Right lobe of liver (tissue), 6 donors: Measurements from ENCODE around the gene CERK. TPM values are rescaled to one million over a fixed set of nuclear protein-coding genes. Genes with fewer than 3 reads are reported as not detected.

Experiments
- ATAC-seq, 4 donors: fragments of 200-7000 bp; cut with Tn5 transposase; one replicate each; pipeline ENCODE4 v1.9.1; 2020; ENCODE audit warnings: mild to moderate bottlenecking in 4 of 4, moderate library complexity in 4 of 4
- DNase-seq, 3 donors: peaks; one replicate each; pipeline ENCODE4 v3.0.0-alpha.2; 2020
- H3K27ac ChIP-seq, 3 donors: fragments of 200-600 bp; one replicate each; pipeline ENCODE4 v1.8.0; 2022
- H3K27me3 ChIP-seq, 2 donors: fragments of 200-600 bp; one replicate each; pipeline ENCODE4 v1.8.0; 2022
- H3K36me3 ChIP-seq, 4 donors: fragments of 200-600 bp; sonication (generic) in 1 of 4; one replicate each; pipeline versions ENCODE4 v1.5.1 to v1.8.0; 2017 to 2022; ENCODE audit warnings: control low read depth in 1 of 4
- H3K4me1 ChIP-seq, 4 donors: fragments of 200-600 bp; sonication (generic) in 1 of 4; one replicate each; pipeline versions ENCODE4 v1.5.1 to v1.8.0; 2017 to 2022; ENCODE audit warnings: control low read depth in 1 of 4
- H3K4me3 ChIP-seq, 3 donors: fragments of 200-600 bp; one replicate each; pipeline ENCODE4 v1.8.0; 2022
- H3K9me3 ChIP-seq, 4 donors: fragments of 200-600 bp; sonication (generic) in 1 of 4; one replicate each; pipeline versions ENCODE4 v1.5.1 to v1.8.0; 2017 to 2022; ENCODE audit warnings: control low read depth in 1 of 4
- POLR2A ChIP-seq: fragments of 450-650 bp; IDR thresholded peaks from one replicate; pipeline ENCODE4 v1.6.1; 2017; ENCODE audit warnings: antibody characterized with exemption, mild to moderate bottlenecking
- WGBS: methylation state at CpG from one replicate; pipeline ENCODE4 v1.1.6; 2018; ENCODE audit warnings: low coverage, low lambda C conversion rate; ENCODE audit not compliant: insufficient coverage; ENCODE audit errors: missing lambda C conversion rate; 5-methylcytosine and 5-hydroxymethylcytosine counted together
- intact Hi-C, 2 donors: fragments of 100-400 bp; cut with DNase I; formaldehyde crosslinking; loops; one replicate each; pipeline versions ENCODE4 v1.11.2 to v1.14.1; 2022
- total RNA-seq, 6 experiments: library from RNA; depleted of rRNA in 2 of 6; stranded (reverse); fragments of >200 nt in 2 of 6; fragmentation: NEBNext Ultra II Directional in 3 of 6; extraction: Animal tissue kit (Norgen Biotek cat#: 25700) in 3 of 6; gene quantifications; one replicate each; pipeline versions ENCODE4 v1.1.0 to v1.2.4, GENCODE V29; 2016 to 2023
- TF ChIP-seq, protein P1 (sequence below), 4 donors: fragments of 200-600 bp in 3 of 4; fragments of 450-650 bp in 1 of 4; IDR thresholded peaks; one replicate each; pipeline versions ENCODE4 v1.5.1 to v1.8.0; 2016 to 2022; ENCODE audit warnings: antibody characterized with exemption in 4 of 4, mild to moderate bottlenecking in 2 of 4
- donor health status: DM: no; HTN: yes; CAD: no.
- donor health status: DM: no; HTN: no; CAD: no.
- donor health status: DM: no; HTN: no; CAD: no.
- donor health status: DM: no; HTN: yes; CAD: no.
- donor health status: DM: no; HTN: yes; CAD: no.

Gene CERK
- total RNA-seq, 6 experiments from 2014 or later = 9.6 to 27.5 (median 18.5) TPM

DNA sequence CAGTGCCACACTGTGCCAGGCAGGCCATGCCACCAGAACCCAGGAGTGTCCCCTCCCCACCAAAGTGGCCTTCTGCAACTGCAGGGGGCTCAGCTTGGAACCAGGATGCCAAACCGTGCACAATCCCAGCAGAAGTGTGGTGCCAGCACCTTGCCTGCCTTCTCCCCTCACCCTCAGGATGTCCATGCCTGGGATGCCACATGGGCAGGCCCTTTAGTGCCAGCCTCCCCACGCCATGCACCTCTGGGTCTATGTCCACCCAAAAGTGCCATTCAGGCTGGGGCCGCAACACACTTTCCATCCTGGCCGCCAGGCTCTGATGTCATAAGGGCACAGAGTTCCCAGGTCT is 15.7 kb upstream of the CERK start:
- WGBS = 54% methylated on average over 3 of the region's 4 CpGs
- Histone ChIP-seq H3K4me3 (no peak overlapping the region), H3K9me3 (no peaks in the 10 kb centered on the region), H3K4me1 (peaks cover 0 to 68% (median 38%) of the 10 kb centered on the region in 4 donors), H3K36me3 (no peaks in the 10 kb centered on the region), H3K27me3 (no peaks in the 10 kb centered on the region), H3K27ac (peak overlapping the region; percentile 81 to 92 (median 91))
- no peak for DNase-seq
- ATAC-seq = no peak
- intact Hi-C loops = no loop called here
- TF ChIP-seq POLR2A = no peak
- TF ChIP-seq, protein P1, sequence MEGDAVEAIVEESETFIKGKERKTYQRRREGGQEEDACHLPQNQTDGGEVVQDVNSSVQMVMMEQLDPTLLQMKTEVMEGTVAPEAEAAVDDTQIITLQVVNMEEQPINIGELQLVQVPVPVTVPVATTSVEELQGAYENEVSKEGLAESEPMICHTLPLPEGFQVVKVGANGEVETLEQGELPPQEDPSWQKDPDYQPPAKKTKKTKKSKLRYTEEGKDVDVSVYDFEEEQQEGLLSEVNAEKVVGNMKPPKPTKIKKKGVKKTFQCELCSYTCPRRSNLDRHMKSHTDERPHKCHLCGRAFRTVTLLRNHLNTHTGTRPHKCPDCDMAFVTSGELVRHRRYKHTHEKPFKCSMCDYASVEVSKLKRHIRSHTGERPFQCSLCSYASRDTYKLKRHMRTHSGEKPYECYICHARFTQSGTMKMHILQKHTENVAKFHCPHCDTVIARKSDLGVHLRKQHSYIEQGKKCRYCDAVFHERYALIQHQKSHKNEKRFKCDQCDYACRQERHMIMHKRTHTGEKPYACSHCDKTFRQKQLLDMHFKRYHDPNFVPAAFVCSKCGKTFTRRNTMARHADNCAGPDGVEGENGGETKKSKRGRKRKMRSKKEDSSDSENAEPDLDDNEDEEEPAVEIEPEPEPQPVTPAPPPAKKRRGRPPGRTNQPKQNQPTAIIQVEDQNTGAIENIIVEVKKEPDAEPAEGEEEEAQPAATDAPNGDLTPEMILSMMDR (IDR thresholded peaks at IDR 0.05) = no peak

DNA sequence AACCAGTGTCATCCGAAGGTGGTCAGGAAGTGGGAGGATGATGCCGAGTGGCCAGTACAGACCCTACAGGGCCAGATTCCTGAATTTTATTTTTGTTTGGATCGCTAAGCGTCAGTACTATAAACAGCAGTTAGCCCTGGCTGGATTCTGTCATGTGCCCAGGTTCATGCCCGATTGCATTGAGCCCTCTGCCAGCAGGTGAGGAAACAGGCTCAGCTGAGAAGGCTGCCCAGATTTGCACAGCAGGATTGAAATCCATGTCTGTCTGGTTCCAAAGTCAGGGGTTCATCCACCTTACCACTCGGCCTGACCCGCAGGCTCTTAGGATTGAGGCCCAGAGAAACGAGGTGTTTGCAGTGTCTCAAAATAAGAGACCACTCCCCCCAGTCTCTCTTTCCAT is 15.3 kb upstream of the CERK start:
- Histone ChIP-seq H3K36me3 (no peaks in the 10 kb centered on the region), H3K27ac (peak overlapping the region; percentile 81 to 92 (median 91)), H3K4me3 (no peak overlapping the region), H3K27me3 (no peaks in the 10 kb centered on the region), H3K4me1 (peaks cover 0 to 64% (median 36%) of the 10 kb centered on the region in 4 donors), H3K9me3 (no peaks in the 10 kb centered on the region)
- DNase-seq (peak; percentile 69 to 91 (median 85)), ATAC-seq (peak; percentile 23 to 62 (median 48))
- TF ChIP-seq, protein P1 (IDR thresholded peaks at IDR 0.05) = no peak
- TF ChIP-seq POLR2A = no peak
- WGBS = 46% methylated on average over 5 of the region's 8 CpGs
- intact Hi-C loops = no loop called here

DNA sequence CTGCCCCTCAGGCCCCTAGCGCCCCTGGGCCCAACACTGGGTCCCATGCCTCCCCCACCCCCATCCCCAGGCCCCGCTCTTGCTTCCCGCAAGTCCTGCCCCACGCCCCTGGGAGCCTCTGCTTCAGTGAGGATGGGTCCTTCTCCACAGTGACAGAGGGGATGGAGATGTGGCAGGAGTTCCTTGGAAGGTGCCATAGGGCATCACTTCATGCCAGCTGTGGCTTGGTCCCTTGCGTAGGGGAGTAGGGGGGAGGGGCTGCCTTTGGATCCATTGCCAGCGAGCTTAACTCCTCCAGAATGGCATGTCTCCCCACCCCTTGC is 14.9 kb upstream of the CERK start:
- intact Hi-C loops = no loop called here
- ATAC-seq (no peak), DNase-seq (peak in 1 of 3 donors; percentile 23)
- 90% methylated on average over 2 of the region's 6 CpGs for WGBS
- Histone ChIP-seq H3K4me3 (no peak overlapping the region), H3K36me3 (no peaks in the 10 kb centered on the region), H3K9me3 (no peaks in the 10 kb centered on the region), H3K27me3 (no peaks in the 10 kb centered on the region), H3K4me1 (peaks cover 0 to 60% (median 34%) of the 10 kb centered on the region in 4 donors), H3K27ac (peak overlapping the region; percentile 81 to 92 (median 91))
- TF ChIP-seq, protein P1 (IDR thresholded peaks at IDR 0.05) = no peak
- no peak for TF ChIP-seq POLR2A

DNA sequence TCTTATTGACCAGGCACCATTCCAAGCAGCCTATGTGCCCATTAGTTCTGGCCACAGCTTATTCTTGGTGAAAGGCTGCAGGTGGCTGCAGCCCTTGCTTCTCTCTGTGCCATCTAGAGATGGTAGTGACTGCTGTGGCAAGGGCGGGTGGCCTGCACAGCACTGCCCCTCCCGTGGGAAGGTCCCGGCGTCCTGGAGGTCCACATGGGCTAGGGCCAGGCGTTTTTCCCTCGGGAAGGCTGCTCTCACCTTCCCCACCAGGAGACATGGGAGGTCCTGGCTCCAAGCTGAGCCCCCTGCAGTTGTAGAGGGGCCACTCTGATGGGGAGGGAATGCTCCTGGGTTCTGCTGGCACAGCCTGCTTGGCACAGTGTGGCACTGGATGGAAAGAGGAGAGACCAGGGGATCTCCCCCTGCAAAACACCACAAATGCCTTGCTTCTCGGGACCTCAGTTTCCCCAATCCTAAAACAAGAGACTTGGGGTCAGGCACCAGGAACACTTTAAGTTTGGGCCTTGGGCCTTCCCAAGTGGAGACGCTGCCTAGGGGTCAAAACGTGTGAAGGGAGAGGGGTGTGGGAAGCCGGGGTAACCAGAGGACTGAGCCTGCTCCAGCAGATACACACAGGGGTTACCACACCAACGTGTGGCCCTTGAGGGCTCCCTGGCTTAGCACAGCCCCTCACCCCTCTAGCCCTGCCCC is 14.4 kb upstream of the CERK start:
- DNase-seq (no peak), ATAC-seq (no peak)
- H3K4me1 ChIP-seq = peaks cover 0 to 56% (median 32%) of the 10 kb centered on the region in 4 donors
- H3K36me3 ChIP-seq = no peaks in the 10 kb centered on the region
- no peak overlapping the region for H3K4me3 ChIP-seq
- peak overlapping the region in 1 of 3 donors; percentile 91 for H3K27ac ChIP-seq
- intact Hi-C loops = no loop called here
- H3K9me3 ChIP-seq = no peaks in the 10 kb centered on the region
- 81% methylated on average over 4 of the region's 11 CpGs for WGBS
- no peaks in the 10 kb centered on the region for H3K27me3 ChIP-seq
- TF ChIP-seq, protein P1 (IDR thresholded peaks at IDR 0.05) = no peak
